Loucy (cell line): Measurements from ENCODE around the gene CPEB1.

Experiments used
- CTCF ChIP-seq: fragments of 200-600 bp; sonication (generic); conservative IDR thresholded peaks from 2 replicates; pipeline ENCODE4 v1.5.1; 2014; ENCODE audit warnings: mild to moderate bottlenecking, antibody characterized with exemption, low read length
- EZH2phosphoT487 ChIP-seq: fragments of 200-600 bp; IDR thresholded peaks from 2 replicates; pipeline ENCODE4 v1.6.1; 2018; ENCODE audit warnings: antibody characterized with exemption, mild to moderate bottlenecking, moderate library complexity, borderline replicate concordance

DNA sequence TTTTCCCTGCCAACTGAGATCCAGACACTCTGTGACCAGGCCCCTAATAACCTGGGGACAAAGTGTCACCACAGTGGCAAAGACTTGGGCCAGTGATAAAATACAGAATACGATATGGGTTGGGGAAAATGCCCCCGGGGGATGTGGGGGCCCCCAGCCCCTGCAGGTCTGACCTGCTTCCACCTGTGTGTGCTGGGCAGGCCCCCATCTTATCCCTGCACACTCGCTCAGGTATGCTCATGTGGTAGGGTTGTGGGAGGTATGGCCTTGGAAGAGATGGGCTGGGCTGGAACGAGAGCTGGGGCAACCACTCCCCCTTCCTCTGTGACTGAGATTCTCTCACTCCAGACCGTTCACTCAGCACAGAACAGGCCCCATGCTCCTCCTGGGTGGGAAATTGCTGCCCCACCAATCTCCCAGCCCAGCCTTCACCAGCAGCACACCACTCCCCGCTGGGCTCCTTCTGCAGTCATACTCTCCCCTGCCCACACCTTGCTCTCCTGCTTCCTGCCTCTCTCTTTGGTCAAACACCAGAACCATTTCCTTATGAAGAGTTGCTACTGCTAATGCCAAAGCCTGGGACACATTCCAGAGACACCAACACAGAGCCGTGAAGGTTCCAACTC, 9.6 kb upstream of the CPEB1 start:
- no peak for TF ChIP-seq CTCF
- no peak for TF ChIP-seq EZH2phosphoT487
